Cardiac fibroblast (primary cell): ENCODE results near the gene ARCN1.

ENCODE experiments used
- DNase-seq, 2 donors: peaks; one replicate each; pipeline versions ENCODE4 v3.0.0 to v3.0.0-alpha.2; 2010; ENCODE audit warnings: low read depth in 2 of 2
- H3K4me3 ChIP-seq, 2 donors: replicated peaks in 1 of 2; 1 replicate in 1 of 2; 2 replicates in 1 of 2; pipeline ENCODE4 v1.5.1; 2011; ENCODE audit warnings: low read depth in 2 of 2, low read length in 2 of 2, mild to moderate bottlenecking in 2 of 2, moderate library complexity in 1 of 2
- TF ChIP-seq, protein P1 (sequence below): IDR thresholded peaks from one replicate; pipeline ENCODE4 v1.5.1; 2011; ENCODE audit warnings: low read depth, mild to moderate bottlenecking, low read length, inconsistent platforms

Gene ARCN1

DNA sequence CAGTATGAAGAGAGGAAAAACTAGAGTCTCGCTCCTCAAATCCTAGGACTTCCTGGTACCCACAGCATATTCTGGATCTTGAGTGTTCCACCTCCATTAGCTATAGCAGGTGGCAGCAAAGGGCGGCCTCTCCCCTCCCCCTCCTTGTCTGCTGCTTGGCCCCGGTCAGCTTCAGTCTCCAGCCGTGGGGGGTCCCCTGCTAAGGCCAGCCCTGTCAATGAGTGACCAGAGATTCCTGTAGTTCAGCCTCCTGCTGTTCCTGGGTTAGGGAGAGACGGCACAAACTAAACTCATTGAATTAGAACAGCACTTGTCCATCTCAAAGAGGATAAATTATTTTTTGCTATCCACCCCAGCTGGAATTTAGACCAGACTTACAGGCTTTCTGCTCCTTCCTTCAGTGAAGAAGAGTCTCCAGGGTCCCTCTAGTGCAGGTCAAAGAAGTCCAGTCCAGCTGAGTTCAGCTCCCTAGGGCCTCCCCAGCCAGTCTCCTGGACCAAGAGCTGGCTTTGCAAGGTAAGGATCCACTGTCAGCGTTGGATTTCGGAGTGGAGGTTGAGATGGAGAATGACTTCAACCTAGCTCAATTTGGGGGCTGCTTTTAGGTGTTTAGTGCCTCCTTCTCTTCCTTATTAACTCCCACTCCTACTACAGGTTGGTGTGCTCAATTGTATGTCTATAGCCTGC, 34.1 kb downstream of the ARCN1 start:
- H3K4me3 ChIP-seq: no peak overlapping the region
- TF ChIP-seq, protein P1, sequence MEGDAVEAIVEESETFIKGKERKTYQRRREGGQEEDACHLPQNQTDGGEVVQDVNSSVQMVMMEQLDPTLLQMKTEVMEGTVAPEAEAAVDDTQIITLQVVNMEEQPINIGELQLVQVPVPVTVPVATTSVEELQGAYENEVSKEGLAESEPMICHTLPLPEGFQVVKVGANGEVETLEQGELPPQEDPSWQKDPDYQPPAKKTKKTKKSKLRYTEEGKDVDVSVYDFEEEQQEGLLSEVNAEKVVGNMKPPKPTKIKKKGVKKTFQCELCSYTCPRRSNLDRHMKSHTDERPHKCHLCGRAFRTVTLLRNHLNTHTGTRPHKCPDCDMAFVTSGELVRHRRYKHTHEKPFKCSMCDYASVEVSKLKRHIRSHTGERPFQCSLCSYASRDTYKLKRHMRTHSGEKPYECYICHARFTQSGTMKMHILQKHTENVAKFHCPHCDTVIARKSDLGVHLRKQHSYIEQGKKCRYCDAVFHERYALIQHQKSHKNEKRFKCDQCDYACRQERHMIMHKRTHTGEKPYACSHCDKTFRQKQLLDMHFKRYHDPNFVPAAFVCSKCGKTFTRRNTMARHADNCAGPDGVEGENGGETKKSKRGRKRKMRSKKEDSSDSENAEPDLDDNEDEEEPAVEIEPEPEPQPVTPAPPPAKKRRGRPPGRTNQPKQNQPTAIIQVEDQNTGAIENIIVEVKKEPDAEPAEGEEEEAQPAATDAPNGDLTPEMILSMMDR: no peak
- DNase-seq: no peak

GRCh38 chr11:118606844-118607228, 34.6 kb downstream of the ARCN1 start:
- TF ChIP-seq, protein P1: no peak

GRCh38 chr11:118607401-118608359, 35.5 kb downstream of the ARCN1 start, which contains the start of gene PHLDB1:
PHLDB1 (plus strand) TSS chr11:118607615; CDS start chr11:118613837, 6,222 bp downstream.
- peak within 1 kb of the TSS; percentile 67 to 96 for H3K4me3 ChIP-seq
- TF ChIP-seq, protein P1: peak; percentile 62
- DNase-seq: peak; percentile 79 to 85

More at GRCh38 chr11:118606844-118607228, 34.6 kb downstream of the ARCN1 start:
- no peak overlapping the region for H3K4me3 ChIP-seq
- DNase-seq: no peak

- TF ChIP-seq, protein P1: no peak
- peak; percentile 90 to 92 for DNase-seq
- H3K4me3 ChIP-seq: peak overlapping the region; percentile 67 to 96
Observed at GRCh38 chr11:118608360-118609227, 36.4 kb downstream of the ARCN1 start.

GRCh38 chr11:118609380-118610224, 37.4 kb downstream of the ARCN1 start:
- H3K4me3 ChIP-seq: peak overlapping the region; percentile 67 to 96
- TF ChIP-seq, protein P1: no peak
- DNase-seq: peak; percentile 49 to 56
